Right atrium auricular region (tissue), 2 donors: ENCODE results near the gene STIL. TPM values are rescaled to one million over a fixed set of nuclear protein-coding genes. Genes with fewer than 3 reads are reported as not detected.
A peak's percentile ranks its signal among the peaks of the same experiment; 100 is the strongest.

Experiments
- DNase-seq: peaks from one replicate; pipeline ENCODE4 v3.0.0-alpha.2; 2019; ENCODE audit warnings: low spot score
- H3K27ac ChIP-seq, 2 donors: fragments of 200-600 bp; sonication (generic); 1 replicate in 1 of 2; 2 replicates in 1 of 2; pipeline ENCODE4 v1.5.1; 2016 to 2019
- H3K27me3 ChIP-seq, 2 donors: fragments of 200-600 bp; sonication (generic); one replicate each; pipeline versions ENCODE4 v1.5.1 to v1.6.0; 2017 to 2019
- H3K36me3 ChIP-seq: fragments of 200-600 bp; sonication (generic); one replicate; pipeline ENCODE4 v1.5.1; 2016
- H3K4me1 ChIP-seq, 2 donors: fragments of 200-600 bp; sonication (generic); one replicate each; pipeline versions ENCODE4 v1.5.1 to v1.6.0; 2017 to 2019
- H3K4me3 ChIP-seq, 2 donors: fragments of 200-600 bp; sonication (generic); 1 replicate in 1 of 2; 2 replicates in 1 of 2; pipeline ENCODE4 v1.5.1; 2017 to 2019; ENCODE audit warnings: mild to moderate bottlenecking in 1 of 2, moderate library complexity in 1 of 2
- H3K9me3 ChIP-seq, 2 donors: fragments of 200-600 bp; sonication (generic); one replicate each; pipeline ENCODE4 v1.5.1; 2019
- total RNA-seq, 2 donors: library from RNA; depleted of rRNA; stranded (reverse); fragments of >200 nt; gene quantifications; one replicate each; pipeline ENCODE4 v1.1.0, GENCODE V29; 2016
- TF ChIP-seq, protein P1 (sequence below), 2 donors: fragments of 200-600 bp; sonication (generic); IDR thresholded peaks; one replicate each; pipeline ENCODE4 v1.5.1; 2019; ENCODE audit warnings: antibody characterized with exemption in 2 of 2

Gene STIL
- under 1 TPM; 0.31 to 0.52 TPM for total RNA-seq

DNA sequence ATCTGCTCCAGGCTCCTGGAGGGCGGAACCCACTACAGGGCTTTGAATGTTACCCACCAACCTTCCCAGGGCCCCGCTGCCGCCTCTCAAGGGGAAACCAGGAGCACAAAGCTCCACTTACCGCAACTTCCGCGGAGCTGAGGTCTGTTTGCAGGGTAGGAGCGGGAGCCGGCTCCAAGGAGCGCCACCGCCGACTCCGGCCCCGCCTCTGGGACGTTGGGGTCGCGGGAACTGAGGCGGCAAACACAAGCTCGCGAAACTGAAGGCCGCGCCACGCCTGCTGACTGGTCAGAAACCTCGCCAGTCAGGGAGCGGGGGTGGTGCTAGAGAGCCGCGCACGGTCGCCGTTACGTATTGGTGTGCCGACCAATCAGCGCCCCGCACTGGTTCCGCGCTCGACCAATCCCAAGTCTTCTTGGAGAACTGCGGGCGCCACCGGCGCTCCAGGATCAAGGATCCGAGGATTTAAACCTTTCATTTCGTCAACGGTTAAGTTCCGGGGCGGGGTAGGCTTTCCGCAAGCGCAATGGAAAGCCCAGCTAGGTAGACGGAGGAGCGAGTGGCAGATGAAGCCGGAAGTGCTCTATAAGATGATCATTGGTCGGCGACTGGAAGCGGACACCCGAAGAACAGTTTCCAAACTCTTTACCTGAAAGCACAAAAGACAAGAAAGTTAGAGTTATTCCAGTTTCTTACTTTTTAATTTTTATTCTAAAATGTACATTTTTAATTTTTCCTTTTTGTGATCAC is at the start of gene STIL:
TSS of gene STIL (minus strand) at position 233 of the 750 bp plus-strand sequence. CDS start 3,828 bp downstream, outside the sequence.
- DNase-seq, result peak; percentile 99
- peaks cover 0 to 9% of the 10 kb centered on the region in 2 donors for H3K4me1 ChIP-seq
- H3K9me3 ChIP-seq, result no peaks in the 10 kb centered on the region

GRCh38 chr1:47362828-47363227 is 48.9 kb upstream of the STIL start:
- TF ChIP-seq, protein P1, sequence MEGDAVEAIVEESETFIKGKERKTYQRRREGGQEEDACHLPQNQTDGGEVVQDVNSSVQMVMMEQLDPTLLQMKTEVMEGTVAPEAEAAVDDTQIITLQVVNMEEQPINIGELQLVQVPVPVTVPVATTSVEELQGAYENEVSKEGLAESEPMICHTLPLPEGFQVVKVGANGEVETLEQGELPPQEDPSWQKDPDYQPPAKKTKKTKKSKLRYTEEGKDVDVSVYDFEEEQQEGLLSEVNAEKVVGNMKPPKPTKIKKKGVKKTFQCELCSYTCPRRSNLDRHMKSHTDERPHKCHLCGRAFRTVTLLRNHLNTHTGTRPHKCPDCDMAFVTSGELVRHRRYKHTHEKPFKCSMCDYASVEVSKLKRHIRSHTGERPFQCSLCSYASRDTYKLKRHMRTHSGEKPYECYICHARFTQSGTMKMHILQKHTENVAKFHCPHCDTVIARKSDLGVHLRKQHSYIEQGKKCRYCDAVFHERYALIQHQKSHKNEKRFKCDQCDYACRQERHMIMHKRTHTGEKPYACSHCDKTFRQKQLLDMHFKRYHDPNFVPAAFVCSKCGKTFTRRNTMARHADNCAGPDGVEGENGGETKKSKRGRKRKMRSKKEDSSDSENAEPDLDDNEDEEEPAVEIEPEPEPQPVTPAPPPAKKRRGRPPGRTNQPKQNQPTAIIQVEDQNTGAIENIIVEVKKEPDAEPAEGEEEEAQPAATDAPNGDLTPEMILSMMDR (IDR thresholded peaks at IDR 0.05), result no peak
- no peak for DNase-seq
- H3K27me3 ChIP-seq, result no peaks in the 10 kb centered on the region

More for the DNA sequence above, at the start of gene STIL:
- Histone ChIP-seq H3K36me3 (no peaks in the 10 kb centered on the region), H3K27me3 (no peaks in the 10 kb centered on the region), H3K4me3 (peak within 1 kb of the TSS; percentile 48 to 72), H3K27ac (peak within 1 kb of the TSS; percentile 76 to 82)
- TF ChIP-seq, protein P1 (IDR thresholded peaks at IDR 0.05), result peak in 1 of 2 donors; percentile 11

DNA sequence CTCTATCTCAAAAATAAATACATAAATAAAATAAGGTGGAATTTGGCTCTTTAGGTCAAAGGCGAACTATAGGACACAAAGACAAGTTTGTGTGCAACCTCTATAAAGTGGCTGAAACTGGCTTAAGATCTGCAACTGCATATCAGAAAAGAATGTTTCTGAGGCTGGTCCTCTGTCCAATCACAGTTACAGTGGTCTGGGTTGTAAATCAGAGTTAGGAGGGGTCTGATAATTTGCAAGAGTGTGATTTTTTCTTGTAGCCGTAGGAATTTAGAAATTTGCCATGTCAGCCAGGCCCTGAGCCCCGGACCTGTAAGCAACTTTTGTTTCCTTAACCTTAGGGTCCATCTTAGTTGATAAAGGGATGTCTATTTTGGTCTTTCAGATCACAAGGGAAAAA is 47.4 kb upstream of the STIL start:
- Histone ChIP-seq H3K4me1 (no peaks in the 10 kb centered on the region), H3K4me3 (no peak overlapping the region), H3K9me3 (no peaks in the 10 kb centered on the region), H3K27ac (no peak overlapping the region), H3K27me3 (no peaks in the 10 kb centered on the region), H3K36me3 (no peaks in the 10 kb centered on the region)
- TF ChIP-seq, protein P1 (IDR thresholded peaks at IDR 0.05), result no peak
- no peak for DNase-seq

More at GRCh38 chr1:47362828-47363227, 48.9 kb upstream of the STIL start:
- Histone ChIP-seq H3K4me1 (no peaks in the 10 kb centered on the region), H3K9me3 (no peaks in the 10 kb centered on the region), H3K36me3 (no peaks in the 10 kb centered on the region), H3K27ac (no peak overlapping the region), H3K4me3 (no peak overlapping the region)

DNA sequence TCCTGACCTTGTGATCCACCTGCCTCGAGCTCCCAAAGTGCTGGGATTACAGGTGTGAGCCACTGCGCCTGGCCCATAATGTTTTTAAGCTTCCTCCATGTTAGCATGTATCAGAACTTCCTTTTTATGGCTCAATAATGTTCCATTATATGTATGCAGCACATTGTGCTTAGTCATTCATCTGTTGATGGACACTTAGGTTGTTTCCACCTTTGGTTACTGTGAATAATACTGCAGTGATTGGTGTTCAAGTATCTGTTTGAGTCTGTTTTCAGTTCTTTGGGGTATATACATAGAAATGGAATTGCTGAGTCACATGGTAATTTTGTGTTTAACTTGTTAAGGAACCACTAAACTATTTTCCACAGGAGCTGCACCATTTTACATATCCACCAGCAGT is 37.4 kb upstream of the STIL start:
- Histone ChIP-seq H3K27ac (no peak overlapping the region), H3K4me1 (no peaks in the 10 kb centered on the region), H3K9me3 (no peaks in the 10 kb centered on the region), H3K36me3 (no peaks in the 10 kb centered on the region), H3K27me3 (no peaks in the 10 kb centered on the region), H3K4me3 (no peak overlapping the region)
- TF ChIP-seq, protein P1 (IDR thresholded peaks at IDR 0.05), result no peak
- no peak for DNase-seq

DNA sequence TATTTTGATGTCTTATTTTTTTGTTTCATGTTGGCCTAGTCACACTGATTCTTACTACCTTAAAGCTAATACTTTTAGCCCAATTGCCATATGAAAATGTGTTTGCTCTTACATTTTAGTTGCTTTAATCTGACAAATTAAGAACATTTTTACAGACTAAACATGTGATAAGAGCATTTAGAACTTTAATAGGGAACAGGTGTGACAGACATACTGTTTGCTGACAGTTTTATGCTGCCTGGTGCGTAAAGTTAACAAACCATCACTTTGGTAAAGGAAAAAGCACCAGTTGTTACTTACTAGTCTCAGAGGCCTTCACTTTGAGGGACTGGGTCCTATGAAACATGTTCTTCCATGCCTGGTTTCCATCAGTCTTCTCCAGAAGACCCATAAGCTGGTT is 34.3 kb upstream of the STIL start:
- Histone ChIP-seq H3K27me3 (no peaks in the 10 kb centered on the region), H3K9me3 (no peaks in the 10 kb centered on the region), H3K36me3 (no peaks in the 10 kb centered on the region), H3K4me1 (no peaks in the 10 kb centered on the region), H3K4me3 (no peak overlapping the region), H3K27ac (no peak overlapping the region)
- TF ChIP-seq, protein P1 (IDR thresholded peaks at IDR 0.05), result no peak
- no peak for DNase-seq
